Neuronal stem cell (in vitro differentiated cells): ENCODE results near the gene MORF4L1.
A peak's percentile ranks its signal among the peaks of the same experiment; 100 is the strongest.

ENCODE experiments used
- DNase-seq: peaks from one replicate; pipeline ENCODE4 v3.0.0-alpha.2; 2013; ENCODE audit warnings: low spot score
- H2AFZ ChIP-seq: one replicate; pipeline ENCODE4 v1.6.1; 2013; ENCODE audit warnings: mild to moderate bottlenecking, low read length, inconsistent platforms
- H2AK5ac ChIP-seq: 2 replicates; pipeline ENCODE4 v1.6.1; 2013; ENCODE audit warnings: low read depth, mild to moderate bottlenecking, inconsistent platforms, low read length, moderate library complexity, mixed read lengths
- H2BK120ac ChIP-seq: 2 replicates; pipeline ENCODE4 v1.6.1; 2013; ENCODE audit warnings: low read depth, mild to moderate bottlenecking, inconsistent platforms, low read length, moderate library complexity, mixed read lengths
- H2BK12ac ChIP-seq: one replicate; pipeline ENCODE4 v1.6.1; 2013; ENCODE audit warnings: low read length, inconsistent platforms
- H2BK15ac ChIP-seq: 2 replicates; pipeline ENCODE4 v1.6.1; 2013; ENCODE audit warnings: mild to moderate bottlenecking, low read length, inconsistent platforms, mixed read lengths
- H2BK5ac ChIP-seq: one replicate; pipeline ENCODE4 v1.6.1; 2013; ENCODE audit warnings: inconsistent platforms, mild to moderate bottlenecking, low read length, moderate library complexity
- H3K14ac ChIP-seq: one replicate; pipeline ENCODE4 v1.6.1; 2013; ENCODE audit warnings: low read length, inconsistent platforms
- H3K18ac ChIP-seq: 2 replicates; pipeline ENCODE4 v1.6.1; 2013; ENCODE audit warnings: low read length, inconsistent platforms
- H3K23ac ChIP-seq: 2 replicates; pipeline ENCODE4 v1.6.1; 2013; ENCODE audit warnings: low read depth, mild to moderate bottlenecking, mixed read lengths, low read length, inconsistent platforms; ENCODE audit not compliant: poor library complexity
- H3K27ac ChIP-seq: replicated peaks from 3 replicates; pipeline ENCODE4 v1.5.1; 2013; ENCODE audit warnings: low read length, inconsistent platforms
- H3K27me3 ChIP-seq, 3 experiments: 2 replicates each; pipeline ENCODE4 v1.6.1; 2013; ENCODE audit warnings: low read length in 3 of 3, mild to moderate bottlenecking in 2 of 3, inconsistent platforms in 1 of 3, low read depth in 1 of 3, mixed read lengths in 1 of 3, moderate library complexity in 1 of 3; ENCODE audit not compliant: control insufficient read depth in 3 of 3, insufficient read depth in 3 of 3
- H3K36me3 ChIP-seq, 2 donors: replicated peaks in 1 of 2; 2 replicates each; pipeline ENCODE4 v1.6.1; 2013; ENCODE audit warnings: low read length in 2 of 2; ENCODE audit not compliant: control insufficient read depth in 2 of 2, insufficient read depth in 2 of 2
- H3K4ac ChIP-seq: 2 replicates; pipeline ENCODE4 v1.6.1; 2013; ENCODE audit warnings: inconsistent platforms, mild to moderate bottlenecking, low read length, moderate library complexity
- H3K4me1 ChIP-seq, 2 donors: 1 replicate in 1 of 2; 2 replicates in 1 of 2; pipeline ENCODE4 v1.6.1; 2013; ENCODE audit warnings: low read length in 2 of 2, low read depth in 1 of 2; ENCODE audit not compliant: control insufficient read depth in 2 of 2, insufficient read depth in 1 of 2
- H3K4me2 ChIP-seq: one replicate; pipeline ENCODE4 v1.6.1; 2013; ENCODE audit warnings: mild to moderate bottlenecking, low read length, inconsistent platforms; ENCODE audit not compliant: insufficient read depth, poor library complexity, severe bottlenecking
- H3K4me3 ChIP-seq, 2 donors: 2 replicates each; pipeline ENCODE4 v1.5.1; 2013; ENCODE audit warnings: low read length in 2 of 2, mild to moderate bottlenecking in 2 of 2, inconsistent platforms in 1 of 2, moderate library complexity in 1 of 2
- H3K79me1 ChIP-seq: one replicate; pipeline ENCODE4 v1.6.1; 2013; ENCODE audit warnings: low read depth, mild to moderate bottlenecking, inconsistent platforms, low read length, moderate library complexity
- H3K9ac ChIP-seq: one replicate; pipeline ENCODE4 v1.6.1; 2013; ENCODE audit warnings: mild to moderate bottlenecking, low read depth, low read length, inconsistent platforms; ENCODE audit not compliant: poor library complexity
- H3K9me3 ChIP-seq, 2 donors: replicated peaks in 1 of 2; 2 replicates each; pipeline versions ENCODE3 to v1.6.1; 2013; ENCODE audit warnings: low read length in 2 of 2, mild to moderate bottlenecking in 2 of 2, inconsistent platforms in 1 of 2, low read depth in 1 of 2, mixed read lengths in 1 of 2, moderate library complexity in 1 of 2; ENCODE audit not compliant: control insufficient read depth in 2 of 2, insufficient read depth in 1 of 2
- H4K8ac ChIP-seq: one replicate; pipeline ENCODE4 v1.6.1; 2013; ENCODE audit warnings: low read depth, mild to moderate bottlenecking, inconsistent platforms, low read length, moderate library complexity
- H4K91ac ChIP-seq: one replicate; pipeline ENCODE4 v1.6.1; 2013; ENCODE audit warnings: low read length, low read depth, mild to moderate bottlenecking, inconsistent platforms; ENCODE audit not compliant: poor library complexity
- WGBS, 2 donors: extraction: QIAGEN DNeasy Blood & Tissue Kit; methylation state at CpG; one replicate each; pipeline ENCODE4 v1.1.7; 2013; ENCODE audit warnings: missing lambda C conversion rate in 2 of 2, mixed read lengths in 1 of 2; ENCODE audit not compliant: insufficient read length in 2 of 2, insufficient replicate concordance in 1 of 2; ENCODE audit errors: extremely low coverage in 2 of 2; 5-methylcytosine and 5-hydroxymethylcytosine counted together

The MORF4L1 gene

DNA sequence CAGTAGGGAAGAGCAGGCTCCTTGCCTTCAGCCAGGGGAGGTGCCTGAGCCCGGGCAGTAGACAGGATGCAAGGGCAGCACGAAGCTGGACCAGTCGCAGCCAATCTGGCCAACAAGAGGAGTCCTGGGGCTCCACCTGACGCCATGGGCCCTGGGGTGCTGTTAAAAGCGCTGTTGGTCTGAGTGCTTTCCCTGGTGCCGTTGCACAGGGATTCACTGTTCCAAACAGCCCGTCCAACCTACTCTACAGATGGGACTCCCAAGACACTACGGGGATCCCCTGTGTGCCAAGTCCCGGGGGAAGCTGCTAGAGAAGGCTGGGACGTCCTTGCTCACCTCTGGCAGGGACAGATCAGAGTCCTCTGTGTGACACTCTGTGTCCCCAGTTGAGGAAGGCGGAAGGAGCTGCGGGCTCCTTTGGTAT, 71.5 kb downstream of the MORF4L1 start:
- Histone ChIP-seq H2AFZ (peak overlapping the region; percentile 91), H3K4me3 (peak overlapping the region; percentile 42 to 78), H3K36me3 (no peaks in the 10 kb centered on the region), H3K9me3 (no peaks in the 10 kb centered on the region), H3K23ac (peak overlapping the region; percentile 89), H2AK5ac (peak overlapping the region; percentile 82), H2BK5ac (peak overlapping the region; percentile 39), H2BK15ac (peak overlapping the region; percentile 75), H3K4me2 (peak overlapping the region; percentile 86), H4K91ac (no peak overlapping the region), H3K4me1 (peaks cover 7% of the 10 kb centered on the region in 2 donors), H3K9ac (no peak overlapping the region), H3K79me1 (no peaks in the 10 kb centered on the region), H3K18ac (peak overlapping the region; percentile 80), H3K27me3 (peaks cover 2 to 53% (median 24%) of the 10 kb centered on the region in 3 experiments), H3K14ac (peak overlapping the region; percentile 63), H2BK12ac (peak overlapping the region; percentile 58), H3K4ac (no peak overlapping the region), H2BK120ac (no peak overlapping the region), H3K27ac (no peak overlapping the region), H4K8ac (no peak overlapping the region)
- WGBS, 2 donors: no CpG with 5 or more reads among the region's 12 CpGs
- DNase-seq: no peak

DNA sequence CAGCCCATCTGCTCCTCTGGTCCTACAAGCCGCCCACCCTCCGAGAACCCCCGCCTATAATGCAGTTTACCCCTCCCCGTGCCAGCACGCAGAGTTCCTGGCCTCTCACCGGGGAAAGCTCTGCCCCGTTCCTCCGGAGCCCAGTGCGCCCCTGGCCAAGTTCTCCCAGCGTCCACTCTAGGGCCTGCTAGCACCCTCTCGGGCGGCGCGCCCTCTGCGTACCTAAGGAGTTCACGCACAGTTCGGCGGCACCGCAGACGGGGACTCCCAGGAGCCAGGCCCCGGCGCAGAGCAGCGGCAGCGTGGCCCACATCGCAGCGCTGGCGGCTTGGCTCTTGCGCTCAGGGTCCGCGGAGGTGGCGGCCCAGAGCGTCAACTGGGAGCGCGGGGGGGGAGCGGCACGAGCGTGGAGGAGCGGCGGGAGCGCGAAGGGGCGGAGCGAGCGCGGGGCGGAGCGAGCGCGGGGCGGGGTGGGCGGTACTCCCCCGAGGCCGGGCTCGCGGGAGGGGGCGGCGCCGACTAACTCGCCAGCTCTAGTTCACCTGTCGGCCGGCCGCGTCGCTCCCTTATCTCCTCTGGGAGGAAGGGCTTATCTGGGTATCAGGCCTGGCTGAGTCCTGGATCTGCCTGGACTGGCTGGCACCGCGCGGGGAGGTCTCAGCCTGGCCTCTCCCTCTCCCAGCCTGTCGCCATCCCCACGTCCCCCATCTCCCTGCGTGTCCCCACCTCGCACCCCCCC, 72.1 kb downstream of the MORF4L1 start, which contains the start of gene CTSH:
Gene CTSH, minus strand, starts transcription at position 378 of the 739 bp plus-strand sequence. Its CDS starts 65 bp downstream, at position 313.
- Histone ChIP-seq H3K23ac (peak within 1 kb of the TSS; percentile 89), H3K36me3 (no peaks in the 10 kb centered on the region), H3K4me2 (peak within 1 kb of the TSS; percentile 86), H3K9me3 (no peaks in the 10 kb centered on the region), H2BK15ac (peak within 1 kb of the TSS; percentile 75), H3K27me3 (peaks cover 2 to 57% (median 24%) of the 10 kb centered on the region in 3 experiments), H3K9ac (peak within 1 kb of the TSS; percentile 84), H3K4me1 (peaks cover 7% of the 10 kb centered on the region in 2 donors), H3K4me3 (peak within 1 kb of the TSS; percentile 42 to 78), H3K4ac (no peak within 1 kb of the TSS), H3K18ac (peak within 1 kb of the TSS; percentile 91), H2BK120ac (no peak within 1 kb of the TSS), H4K91ac (no peak within 1 kb of the TSS), H3K27ac (no peak within 1 kb of the TSS), H2BK12ac (peak within 1 kb of the TSS; percentile 58), H4K8ac (peak within 1 kb of the TSS; percentile 50), H2AK5ac (peak within 1 kb of the TSS; percentile 82), H2AFZ (peak within 1 kb of the TSS; percentile 91), H3K79me1 (no peaks in the 10 kb centered on the region), H3K14ac (peak within 1 kb of the TSS; percentile 98), H2BK5ac (peak within 1 kb of the TSS; percentile 39)
- no CpG with 5 or more reads among the region's 71 CpGs for WGBS, 2 donors
- DNase-seq: peak; percentile 67

DNA sequence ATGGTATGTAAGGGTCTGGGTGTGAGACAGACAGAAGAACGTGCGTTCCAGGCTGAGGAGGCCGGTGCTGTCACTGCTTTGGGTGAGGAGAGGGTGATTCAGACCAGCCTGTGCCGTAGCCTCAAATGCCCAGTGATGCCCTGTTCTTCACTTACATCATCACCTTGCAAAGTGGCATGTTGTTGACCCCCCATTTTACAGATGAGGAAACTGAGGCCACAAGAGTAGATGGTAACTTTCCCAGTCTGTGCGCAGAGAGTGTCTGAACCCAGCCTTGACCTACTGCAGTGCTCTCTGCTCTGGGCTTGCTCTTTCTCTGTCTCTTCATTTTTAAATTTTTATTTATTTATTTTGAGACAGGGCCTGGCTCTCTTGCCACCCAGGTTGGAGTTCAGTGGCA, 73.8 kb downstream of the MORF4L1 start:
- H4K91ac ChIP-seq: no peak overlapping the region

DNA sequence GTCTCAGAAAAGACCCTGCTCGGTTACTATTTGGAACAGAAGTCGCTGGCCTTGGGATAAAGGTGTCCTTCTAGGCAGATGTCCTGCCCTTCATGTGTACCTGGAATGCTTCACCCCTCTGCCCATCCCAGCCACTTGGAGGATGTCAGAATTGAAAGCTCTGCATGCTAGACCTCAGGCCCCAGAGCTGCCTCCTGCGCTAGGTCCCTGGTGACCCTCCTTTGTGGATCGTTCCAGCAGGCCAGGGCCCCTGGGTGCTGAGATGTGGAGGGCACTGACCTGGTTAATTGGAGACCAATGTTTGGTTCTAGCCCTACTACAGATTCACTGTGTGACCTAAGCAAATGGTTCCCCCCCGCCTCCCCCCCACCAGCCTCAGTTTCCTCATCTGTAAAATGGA, 74.8 kb downstream of the MORF4L1 start:
- H2BK15ac ChIP-seq: no peak overlapping the region
- DNase-seq: no peak
- no peak overlapping the region for H4K8ac ChIP-seq
- no peak overlapping the region for H3K27ac ChIP-seq
- WGBS, 2 donors: no CpG with 5 or more reads among the region's 5 CpGs
- no peak overlapping the region for H3K23ac ChIP-seq
- peaks cover 7% of the 10 kb centered on the region in 2 donors for H3K4me1 ChIP-seq
- H2BK120ac ChIP-seq: no peak overlapping the region
- H2BK12ac ChIP-seq: no peak overlapping the region
- no peak overlapping the region for H3K4me2 ChIP-seq
- no peak overlapping the region for H4K91ac ChIP-seq
- no peak overlapping the region for H2AK5ac ChIP-seq
- H3K36me3 ChIP-seq: no peaks in the 10 kb centered on the region
- no peak overlapping the region for H3K4ac ChIP-seq
- H3K9me3 ChIP-seq: no peaks in the 10 kb centered on the region
- H3K14ac ChIP-seq: no peak overlapping the region
- no peak overlapping the region for H2AFZ ChIP-seq
- peaks cover 2 to 58% (median 24%) of the 10 kb centered on the region in 3 experiments for H3K27me3 ChIP-seq
- H3K4me3 ChIP-seq: no peak overlapping the region
- no peaks in the 10 kb centered on the region for H3K79me1 ChIP-seq
- no peak overlapping the region for H3K9ac ChIP-seq
- no peak overlapping the region for H3K18ac ChIP-seq
- no peak overlapping the region for H2BK5ac ChIP-seq

More for the DNA sequence above, 73.8 kb downstream of the MORF4L1 start:
- Histone ChIP-seq H3K36me3 (no peaks in the 10 kb centered on the region), H2BK12ac (no peak overlapping the region), H3K27me3 (peaks cover 2 to 61% (median 24%) of the 10 kb centered on the region in 3 experiments), H3K9me3 (no peaks in the 10 kb centered on the region), H3K4me2 (no peak overlapping the region), H2BK15ac (no peak overlapping the region), H3K14ac (no peak overlapping the region), H3K4ac (no peak overlapping the region), H2AK5ac (no peak overlapping the region), H3K79me1 (no peaks in the 10 kb centered on the region), H3K9ac (no peak overlapping the region), H3K18ac (no peak overlapping the region), H2BK120ac (no peak overlapping the region), H3K4me3 (no peak overlapping the region), H3K4me1 (peaks cover 7% of the 10 kb centered on the region in 2 donors), H3K23ac (no peak overlapping the region), H2AFZ (no peak overlapping the region), H3K27ac (no peak overlapping the region), H4K8ac (no peak overlapping the region), H2BK5ac (no peak overlapping the region)
- no CpG with 5 or more reads among the region's 5 CpGs for WGBS, 2 donors
- DNase-seq: no peak
